AG09309 (cell line): ENCODE data around the gene LRMDA.

Source experiments
- DNase-seq: peaks from one replicate; pipeline ENCODE4 v3.0.0-alpha.2; 2010; ENCODE audit warnings: low read depth
- H3K4me3 ChIP-seq: 2 replicates; pipeline ENCODE4 v1.5.1; 2011; ENCODE audit warnings: mild to moderate bottlenecking, low read depth, low read length, moderate library complexity; ENCODE audit not compliant: control insufficient read depth
- TF ChIP-seq, protein P1 (sequence below): IDR thresholded peaks from 2 replicates; pipeline ENCODE4 v1.5.1; 2011; ENCODE audit warnings: mild to moderate bottlenecking, low read depth, low read length, inconsistent platforms; ENCODE audit not compliant: insufficient read depth, control insufficient read depth; ENCODE audit errors: missing control alignments

Gene LRMDA

DNA sequence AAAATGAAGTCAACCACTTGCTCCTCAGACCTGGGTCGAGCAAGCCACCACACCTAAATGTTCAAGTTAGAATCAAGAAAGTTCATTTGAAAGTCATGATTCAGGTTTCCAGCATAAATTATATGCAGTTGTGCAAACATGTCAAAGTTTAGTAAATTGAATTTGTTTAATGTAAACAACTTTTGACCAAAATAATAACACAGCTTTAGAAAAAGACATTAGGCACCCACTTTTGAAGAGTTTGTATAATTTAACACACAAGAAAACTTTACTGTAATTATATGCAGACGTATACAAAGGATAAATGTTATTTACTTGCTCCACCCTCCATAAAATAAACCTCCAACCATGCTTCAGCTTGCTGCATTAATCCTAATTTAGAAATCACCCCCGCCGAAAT, 680.0 kb downstream of the LRMDA start:
- DNase-seq = no peak
- no peak overlapping the region for H3K4me3 ChIP-seq
- TF ChIP-seq, protein P1, sequence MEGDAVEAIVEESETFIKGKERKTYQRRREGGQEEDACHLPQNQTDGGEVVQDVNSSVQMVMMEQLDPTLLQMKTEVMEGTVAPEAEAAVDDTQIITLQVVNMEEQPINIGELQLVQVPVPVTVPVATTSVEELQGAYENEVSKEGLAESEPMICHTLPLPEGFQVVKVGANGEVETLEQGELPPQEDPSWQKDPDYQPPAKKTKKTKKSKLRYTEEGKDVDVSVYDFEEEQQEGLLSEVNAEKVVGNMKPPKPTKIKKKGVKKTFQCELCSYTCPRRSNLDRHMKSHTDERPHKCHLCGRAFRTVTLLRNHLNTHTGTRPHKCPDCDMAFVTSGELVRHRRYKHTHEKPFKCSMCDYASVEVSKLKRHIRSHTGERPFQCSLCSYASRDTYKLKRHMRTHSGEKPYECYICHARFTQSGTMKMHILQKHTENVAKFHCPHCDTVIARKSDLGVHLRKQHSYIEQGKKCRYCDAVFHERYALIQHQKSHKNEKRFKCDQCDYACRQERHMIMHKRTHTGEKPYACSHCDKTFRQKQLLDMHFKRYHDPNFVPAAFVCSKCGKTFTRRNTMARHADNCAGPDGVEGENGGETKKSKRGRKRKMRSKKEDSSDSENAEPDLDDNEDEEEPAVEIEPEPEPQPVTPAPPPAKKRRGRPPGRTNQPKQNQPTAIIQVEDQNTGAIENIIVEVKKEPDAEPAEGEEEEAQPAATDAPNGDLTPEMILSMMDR = no peak

DNA sequence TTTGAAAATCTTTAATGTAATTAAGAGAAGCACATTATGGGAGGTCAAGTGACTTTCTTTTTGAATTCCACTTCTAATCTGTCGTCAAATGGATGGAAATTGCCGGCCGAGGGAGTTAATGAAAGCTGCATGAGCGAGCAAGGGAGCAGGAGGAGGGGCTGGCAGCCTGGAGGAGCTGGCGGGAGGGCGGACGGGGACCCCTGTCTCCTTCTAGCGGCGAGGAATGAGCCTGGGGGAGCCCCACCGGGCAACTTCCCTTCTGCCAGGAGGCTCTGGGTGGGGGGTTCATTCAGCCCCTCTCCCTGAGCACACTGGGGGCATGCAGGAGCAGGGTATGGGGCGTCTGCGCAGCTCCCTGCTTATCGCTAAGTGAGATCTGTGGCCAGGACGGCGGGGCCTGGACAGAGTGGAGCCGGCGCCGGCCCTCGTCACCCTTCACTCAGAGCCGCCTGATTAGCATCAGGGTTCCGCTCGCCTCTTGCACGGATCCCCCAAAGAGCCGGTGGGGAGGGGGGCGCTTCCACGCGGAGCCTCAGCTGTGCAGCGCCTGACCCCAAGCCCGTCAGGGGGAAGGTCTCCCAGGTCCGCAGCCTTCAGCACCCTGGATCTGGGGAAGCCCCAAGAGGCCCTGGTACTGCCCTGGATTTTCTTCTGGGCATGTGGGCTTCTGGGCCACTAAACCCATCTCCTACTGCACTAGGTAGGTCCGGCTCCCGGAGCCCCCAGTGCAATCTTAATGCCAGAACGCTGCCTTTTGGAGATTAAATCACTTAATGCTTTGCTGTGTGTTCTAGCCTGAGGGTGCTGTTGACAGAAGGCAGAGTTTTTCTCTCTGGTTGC, 680.8 kb downstream of the LRMDA start:
- TF ChIP-seq, protein P1 = no peak
- no peak overlapping the region for H3K4me3 ChIP-seq
- DNase-seq = no peak

DNA sequence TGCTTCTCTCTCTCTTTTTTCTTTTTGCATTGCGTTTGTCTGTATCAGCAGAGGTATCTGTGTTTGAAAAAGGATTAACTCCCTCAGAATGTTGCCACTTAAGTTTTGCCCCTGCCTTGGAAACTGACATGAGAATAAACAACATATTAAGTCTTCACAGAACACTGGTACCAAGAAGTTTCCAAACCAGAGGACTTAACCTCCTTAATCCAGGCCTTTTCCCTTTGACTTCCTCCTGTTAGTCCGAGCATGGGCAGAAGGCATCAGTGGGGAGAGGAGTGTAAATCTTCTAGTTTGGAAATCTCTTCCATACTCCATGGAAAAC, 681.4 kb downstream of the LRMDA start:
- DNase-seq = no peak
- TF ChIP-seq, protein P1 = no peak
- no peak overlapping the region for H3K4me3 ChIP-seq

DNA sequence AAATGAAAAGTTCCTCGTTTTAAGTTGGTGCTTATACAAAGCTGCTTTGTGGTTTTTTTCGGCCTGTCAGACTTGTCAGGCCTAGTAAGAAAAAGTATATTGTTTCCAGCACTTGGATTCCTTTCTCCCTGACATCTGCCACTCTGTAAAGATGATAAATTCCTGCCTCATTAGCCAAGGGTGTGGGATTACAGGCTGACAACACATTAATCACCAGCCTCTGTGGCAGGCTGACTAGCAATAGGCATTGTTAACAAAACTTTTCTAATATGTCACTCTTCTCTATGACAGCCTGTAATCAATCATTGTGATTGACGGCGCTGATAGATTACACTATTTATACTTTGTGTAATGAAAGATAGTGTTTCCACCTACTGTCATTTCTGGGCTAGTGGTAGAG, 682.5 kb downstream of the LRMDA start:
- H3K4me3 ChIP-seq = no peak overlapping the region
- TF ChIP-seq, protein P1 = no peak
- no peak for DNase-seq

DNA sequence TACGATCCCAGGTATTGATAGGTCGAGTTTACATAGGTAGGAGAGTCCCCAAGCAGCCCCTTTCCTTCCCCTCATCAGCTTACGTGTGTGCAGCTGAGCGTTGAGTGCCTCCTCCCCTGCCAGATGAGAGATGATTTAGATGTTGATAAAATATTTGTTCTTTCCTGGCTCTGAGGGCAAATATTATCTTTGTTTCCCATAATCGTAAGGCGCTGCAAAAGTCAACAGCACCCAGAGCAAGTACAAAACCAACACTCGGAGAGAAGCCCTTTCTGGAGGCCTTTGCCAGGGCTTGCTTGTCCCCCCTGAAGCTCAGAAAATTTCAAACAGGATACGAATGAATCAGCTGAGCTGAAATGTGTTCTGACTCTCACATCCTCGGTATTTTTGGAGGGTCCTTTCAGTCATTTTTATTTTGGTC, 683.2 kb downstream of the LRMDA start:
- no peak overlapping the region for H3K4me3 ChIP-seq
- TF ChIP-seq, protein P1 = no peak
- DNase-seq = no peak

DNA sequence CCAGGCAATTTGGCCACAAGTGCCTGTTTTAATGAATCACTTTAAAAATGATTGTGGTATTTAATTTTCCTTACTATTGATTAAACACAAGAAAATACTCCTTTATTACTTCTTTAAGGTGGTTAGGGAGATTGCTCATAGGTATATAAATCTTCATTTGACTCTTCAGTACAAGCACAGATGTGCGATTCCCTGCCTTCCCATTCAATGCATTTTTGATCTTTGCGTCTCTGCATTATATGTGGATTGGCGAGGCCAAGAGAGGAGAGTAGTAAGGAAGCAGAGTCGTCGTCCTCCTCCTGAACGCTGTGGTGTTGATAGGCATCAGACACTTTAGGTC, 683.7 kb downstream of the LRMDA start:
- TF ChIP-seq, protein P1 = no peak
- DNase-seq = no peak
- no peak overlapping the region for H3K4me3 ChIP-seq
